PC-3 (cell line): ENCODE results near the gene IPCEF1. TPM values are rescaled to one million over a fixed set of nuclear protein-coding genes. Genes with fewer than 3 reads are reported as not detected.
"Not testable (repeated sequence)": the region's sequence is repeated elsewhere in the genome, so short reads cannot be mapped to it uniquely, and the experiment has no call there.

ENCODE experiments used
- ATAC-seq: fragments of 200-7000 bp; cut with Tn5 transposase; 2 replicates; pipeline ENCODE4 v1.9.1; 2020; ENCODE audit warnings: mild to moderate bottlenecking, moderate library complexity
- BruUV-seq: library from RNA; stranded (reverse); fragments of 400-500 nt; replicated peaks from 2 replicates; lab custom pipeline; 2021; lab: Mats Ljungman, UMichigan
- CTCF ChIA-PET: fragments of 300-600 bp; sonication (Branson Sonifier 250); formaldehyde crosslinking; loops from one replicate; lab custom pipeline; 2022; ENCODE audit warnings: antibody characterized with exemption; lab: Charles Lee
- POLR2A ChIA-PET: fragments of 300-600 bp; sonication (Branson Sonifier 250); formaldehyde crosslinking; loops from one replicate; lab custom pipeline; 2022; ENCODE audit warnings: antibody characterized with exemption; ENCODE audit not compliant: unreplicated experiment; lab: Charles Lee
- DNase-seq: peaks from one replicate; pipeline ENCODE4 v3.0.0-alpha.2; 2015
- H2AFZ ChIP-seq: fragments of 300-600 bp; sonication (generic); 2 replicates; pipeline ENCODE4 v1.6.0; 2016; ENCODE audit warnings: antibody characterized with exemption, low read length
- H3F3A ChIP-seq: fragments of 300-600 bp; sonication (generic); one replicate; pipeline ENCODE4 v1.6.0; 2017; ENCODE audit warnings: antibody characterized with exemption, low read length, control low read depth, mild to moderate bottlenecking; ENCODE audit not compliant: unreplicated experiment
- H3K27ac ChIP-seq: fragments of 300-600 bp; sonication (generic); 2 replicates; pipeline ENCODE4 v1.5.1; 2016; ENCODE audit warnings: mild to moderate bottlenecking, low read length
- H3K27me3 ChIP-seq: fragments of 300-600 bp; sonication (generic); 2 replicates; pipeline ENCODE4 v1.6.1; 2016; ENCODE audit warnings: low read length, mixed read lengths
- H3K36me3 ChIP-seq: fragments of 300-600 bp; sonication (generic); 2 replicates; pipeline ENCODE4 v1.6.1; 2016; ENCODE audit warnings: low read depth, mixed run types, low read length, mixed read lengths
- H3K4me1 ChIP-seq: fragments of 300-600 bp; sonication (generic); 2 replicates; pipeline ENCODE4 v1.5.1; 2016; ENCODE audit warnings: low read length; ENCODE audit not compliant: insufficient read depth
- H3K4me2 ChIP-seq: fragments of 300-600 bp; sonication (generic); 2 replicates; pipeline ENCODE4 v1.6.0; 2016; ENCODE audit warnings: low read length
- H3K4me3 ChIP-seq: fragments of 300-600 bp; sonication (generic); 2 replicates; pipeline ENCODE4 v1.5.1; 2016; ENCODE audit warnings: mild to moderate bottlenecking, low read length, mixed read lengths
- H3K79me2 ChIP-seq: fragments of 300-600 bp; sonication (generic); 2 replicates; pipeline ENCODE4 v1.6.1; 2017; ENCODE audit warnings: low read length, mixed read lengths
- H3K9ac ChIP-seq: fragments of 300-600 bp; sonication (generic); 2 replicates; pipeline ENCODE4 v1.6.0; 2016; ENCODE audit warnings: mild to moderate bottlenecking, low read length
- H3K9me2 ChIP-seq: fragments of 300-600 bp; sonication (generic); replicated peaks from 2 replicates; pipeline ENCODE4 v1.6.1; 2016; ENCODE audit warnings: mixed run types, low read length, mixed read lengths
- H3K9me3 ChIP-seq: fragments of 300-600 bp; sonication (generic); 2 replicates; pipeline ENCODE4 v1.6.1; 2016; ENCODE audit warnings: low read length, mixed read lengths
- H4K20me1 ChIP-seq: fragments of 300-600 bp; sonication (generic); 2 replicates; pipeline ENCODE4 v1.6.1; 2016; ENCODE audit warnings: low read length, mixed read lengths
- EZH2 ChIP-seq: fragments of 300-600 bp; sonication (generic); IDR thresholded peaks from one replicate; pipeline ENCODE4 v1.6.1; 2017; ENCODE audit warnings: antibody characterized with exemption, mild to moderate bottlenecking, low read length; ENCODE audit not compliant: unreplicated experiment
- EZH2phosphoT487 ChIP-seq: fragments of 300-600 bp; sonication (generic); IDR thresholded peaks from 2 replicates; pipeline ENCODE4 v1.6.1; 2018; ENCODE audit warnings: mild to moderate bottlenecking, antibody characterized with exemption, low read length, borderline replicate concordance
- intact Hi-C: fragments of 100-400 bp; cut with micrococcal nuclease; formaldehyde crosslinking; loops from 2 replicates; pipeline ENCODE4 v1.9.0; 2023
- total RNA-seq: library from RNA; depleted of rRNA; stranded (reverse); fragments of >200 nt; gene quantifications from 2 replicates; pipeline ENCODE4 v1.2.3, GENCODE V29; 2014
- TF ChIP-seq, protein P1 (sequence below): fragments of 300-600 bp; sonication (generic); conservative IDR thresholded peaks from 2 replicates; pipeline ENCODE4 v1.5.1; 2017; ENCODE audit warnings: antibody characterized with exemption, low read depth, mild to moderate bottlenecking, low read length

Gene IPCEF1
- total RNA-seq, 1 experiment from 2014 or later, result 0.29 TPM

- no peak for DNase-seq
- ATAC-seq, result no peak
- TF ChIP-seq, protein P1, sequence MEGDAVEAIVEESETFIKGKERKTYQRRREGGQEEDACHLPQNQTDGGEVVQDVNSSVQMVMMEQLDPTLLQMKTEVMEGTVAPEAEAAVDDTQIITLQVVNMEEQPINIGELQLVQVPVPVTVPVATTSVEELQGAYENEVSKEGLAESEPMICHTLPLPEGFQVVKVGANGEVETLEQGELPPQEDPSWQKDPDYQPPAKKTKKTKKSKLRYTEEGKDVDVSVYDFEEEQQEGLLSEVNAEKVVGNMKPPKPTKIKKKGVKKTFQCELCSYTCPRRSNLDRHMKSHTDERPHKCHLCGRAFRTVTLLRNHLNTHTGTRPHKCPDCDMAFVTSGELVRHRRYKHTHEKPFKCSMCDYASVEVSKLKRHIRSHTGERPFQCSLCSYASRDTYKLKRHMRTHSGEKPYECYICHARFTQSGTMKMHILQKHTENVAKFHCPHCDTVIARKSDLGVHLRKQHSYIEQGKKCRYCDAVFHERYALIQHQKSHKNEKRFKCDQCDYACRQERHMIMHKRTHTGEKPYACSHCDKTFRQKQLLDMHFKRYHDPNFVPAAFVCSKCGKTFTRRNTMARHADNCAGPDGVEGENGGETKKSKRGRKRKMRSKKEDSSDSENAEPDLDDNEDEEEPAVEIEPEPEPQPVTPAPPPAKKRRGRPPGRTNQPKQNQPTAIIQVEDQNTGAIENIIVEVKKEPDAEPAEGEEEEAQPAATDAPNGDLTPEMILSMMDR, result no peak
- TF ChIP-seq EZH2phosphoT487 (no peak), EZH2 (no peak)
These were observed 27.0 kb downstream of the IPCEF1 start for GRCh38 chr6:154329350-154330170.

DNA sequence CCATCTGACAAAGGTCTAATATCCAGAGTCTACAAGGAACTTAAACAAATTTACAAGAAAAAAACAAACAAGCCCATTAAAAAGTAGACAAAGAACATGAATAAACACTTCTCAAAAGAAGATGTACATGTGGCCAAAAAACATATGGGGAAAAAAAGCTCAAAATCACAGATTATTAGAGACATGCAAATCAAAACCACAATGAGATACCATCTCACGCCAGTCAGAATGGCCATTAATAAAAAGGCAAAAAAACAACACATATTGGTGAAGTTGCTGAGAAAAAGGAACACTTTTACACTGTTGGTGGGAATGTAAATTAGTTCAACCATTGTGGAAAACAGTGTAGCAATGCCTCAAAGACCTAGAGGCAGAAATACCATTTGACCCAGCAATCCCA lies 29.3 kb downstream of the IPCEF1 start:
- DNase-seq, H3K27ac ChIP-seq, H3K9me2 ChIP-seq, CTCF ChIA-PET, H3K4me1 ChIP-seq, H2AFZ ChIP-seq, ATAC-seq, H3K4me3 ChIP-seq, H3K79me2 ChIP-seq, BruUV-seq, H3K9ac ChIP-seq, H3F3A ChIP-seq, POLR2A ChIA-PET, H3K27me3 ChIP-seq, H3K9me3 ChIP-seq, intact Hi-C loops, H4K20me1 ChIP-seq, H3K4me2 ChIP-seq, H3K36me3 ChIP-seq: not testable (repeated sequence)

More at GRCh38 chr6:154329350-154330170, 27.0 kb downstream of the IPCEF1 start:
- no peak overlapping the region for H2AFZ ChIP-seq
- H3K9me3 ChIP-seq, result no peaks in the 10 kb centered on the region
- H3F3A ChIP-seq, result no peaks in the 10 kb centered on the region
- intact Hi-C loops, result no loop called here
- H3K27ac ChIP-seq, result no peak overlapping the region
- H3K4me2 ChIP-seq, result no peak overlapping the region
- H3K9ac ChIP-seq, result no peak overlapping the region
- H3K79me2 ChIP-seq, result no peaks in the 10 kb centered on the region
- no peaks in the 10 kb centered on the region for H3K9me2 ChIP-seq
- BruUV-seq, result no TSS peak
- H3K27me3 ChIP-seq, result no peaks in the 10 kb centered on the region
- H4K20me1 ChIP-seq, result no peaks in the 10 kb centered on the region
- ChIA-PET CTCF (no interaction called here), POLR2A (no interaction called here)
- no peak overlapping the region for H3K4me3 ChIP-seq
- H3K4me1 ChIP-seq, result no peaks in the 10 kb centered on the region
- no peaks in the 10 kb centered on the region for H3K36me3 ChIP-seq

GRCh38 chr6:154325142-154325541 lies 31.5 kb downstream of the IPCEF1 start:
- Histone ChIP-seq H2AFZ (no peak overlapping the region), H3K27ac (no peak overlapping the region), H3K27me3 (no peaks in the 10 kb centered on the region), H3K9me3 (no peaks in the 10 kb centered on the region), H3K4me2 (no peak overlapping the region), H3K4me1 (no peaks in the 10 kb centered on the region), H3K79me2 (no peaks in the 10 kb centered on the region), H4K20me1 (no peaks in the 10 kb centered on the region), H3K9ac (no peak overlapping the region), H3K4me3 (no peak overlapping the region), H3K9me2 (no peaks in the 10 kb centered on the region), H3F3A (no peaks in the 10 kb centered on the region), H3K36me3 (no peaks in the 10 kb centered on the region)
- BruUV-seq, result no TSS peak
- intact Hi-C loops, result no loop called here
- DNase-seq (no peak), ATAC-seq (no peak)
- POLR2A ChIA-PET, result no interaction called here
- TF ChIP-seq, protein P1, result no peak
- no peak for TF ChIP-seq EZH2phosphoT487
- TF ChIP-seq EZH2, result no peak
- CTCF ChIA-PET, result no interaction called here
